HepG2 (cell line): ENCODE measurements around the gene ASCL2. TPM values are rescaled to one million over a fixed set of nuclear protein-coding genes. Genes with fewer than 3 reads are reported as not detected.

ENCODE experiments used
- ATAC-seq: fragments of 200-7000 bp; cut with Tn5 transposase; 3 replicates; pipeline ENCODE4 v1.9.1; 2020; ENCODE audit warnings: mild to moderate bottlenecking, moderate library complexity
- BruUV-seq: library from RNA; stranded (reverse); fragments of 400-500 nt; replicated peaks from 2 replicates; lab custom pipeline; 2021; lab: Mats Ljungman, UMichigan
- CTCF ChIA-PET: fragments of 300-600 bp; formaldehyde crosslinking; extraction: SDS; loops from one replicate; lab custom pipeline; 2021; ENCODE audit warnings: low total read pairs, inconsistent platforms, low intra/inter-chr PET ratio; lab: Yijun Ruan, JAX
- POLR2A ChIA-PET: fragments of 350-600 bp; sonication (Branson Sonifier 250); formaldehyde crosslinking; loops from one replicate; lab custom pipeline; 2020; ENCODE audit warnings: antibody characterized with exemption, inconsistent platforms; lab: Yijun Ruan, JAX
- DNase-seq: peaks from one replicate; pipeline ENCODE4 v3.0.0-alpha.2; 2015; ENCODE audit warnings: low spot score
- FAIRE-seq: peaks from 3 replicates; lab custom pipeline; 2011; peaks lifted over from hg19 to GRCh38; lab: Jason Lieb, UNC
- H2AFZ ChIP-seq: one replicate; pipeline ENCODE4 v1.6.1; 2011; ENCODE audit warnings: low read length, inconsistent platforms
- H3K27ac ChIP-seq: fragments of 300-600 bp; 3 replicates; pipeline ENCODE4 v1.8.0; 2011; ENCODE audit warnings: mixed run types, mild to moderate bottlenecking, mixed read lengths, low read length, inconsistent platforms; ENCODE audit not compliant: insufficient read depth; ENCODE audit errors: extremely low read length
- H3K27me3 ChIP-seq, 2 experiments: fragments of 200-600 bp in 1 of 2; 2 replicates in 1 of 2; 3 replicates in 1 of 2; pipeline versions ENCODE4 v1.6.0 to v1.8.0; 2011; ENCODE audit warnings: low read length in 2 of 2, mild to moderate bottlenecking in 2 of 2, moderate library complexity in 2 of 2, inconsistent platforms in 1 of 2; ENCODE audit not compliant: insufficient read depth in 2 of 2, control insufficient read depth in 1 of 2
- H3K36me3 ChIP-seq, 2 experiments: fragments of 200-600 bp in 1 of 2; replicated peaks in 1 of 2; 2 replicates in 1 of 2; 3 replicates in 1 of 2; pipeline versions ENCODE4 v1.5.1 to v1.8.0; 2011; ENCODE audit warnings: low read length in 2 of 2, inconsistent platforms in 1 of 2; ENCODE audit not compliant: insufficient read depth in 2 of 2, control insufficient read depth in 1 of 2
- H3K4me1 ChIP-seq: 2 replicates; pipeline ENCODE4 v1.5.1; 2012; ENCODE audit warnings: low read length, inconsistent platforms; ENCODE audit not compliant: insufficient read depth
- H3K4me2 ChIP-seq: 2 replicates; pipeline ENCODE4 v1.6.0; 2011; ENCODE audit warnings: low read depth, low read length, inconsistent platforms
- H3K4me3 ChIP-seq, 3 experiments: fragments of 200-600 bp in 1 of 3; sonication (generic), shearing (Covaris generic) in 1 of 3; replicated peaks in 1 of 3; 2 replicates each; pipeline ENCODE4 v1.5.1; 2011 to 2016; ENCODE audit warnings: low read length in 3 of 3, inconsistent platforms in 2 of 3, low read depth in 2 of 3, mild to moderate bottlenecking in 2 of 3, control low read depth in 1 of 3, mixed read lengths in 1 of 3; ENCODE audit not compliant: insufficient read depth in 1 of 3
- H3K79me2 ChIP-seq: one replicate; pipeline ENCODE4 v1.6.1; 2011; ENCODE audit warnings: low read length, inconsistent platforms; ENCODE audit not compliant: insufficient read depth
- H3K9ac ChIP-seq: 2 replicates; pipeline ENCODE4 v1.6.0; 2011; ENCODE audit warnings: mild to moderate bottlenecking, low read depth, low read length, inconsistent platforms; ENCODE audit not compliant: insufficient read depth
- H3K9me3 ChIP-seq: 2 replicates; pipeline ENCODE4 v1.5.1; 2012; ENCODE audit warnings: mild to moderate bottlenecking, low read length
- H4K20me1 ChIP-seq: 2 replicates; pipeline ENCODE4 v1.6.0; 2011; ENCODE audit warnings: inconsistent platforms, mild to moderate bottlenecking, low read length, moderate library complexity; ENCODE audit not compliant: insufficient read depth
- DRAP1 ChIP-seq: IDR thresholded peaks from 2 replicates; pipeline ENCODE4 v1.6.1; 2016; ENCODE audit warnings: missing genetic modification reagents, missing compliant biosample characterization
- GATA4 ChIP-seq: sonication (generic); IDR thresholded peaks from 2 replicates; pipeline ENCODE4 v1.6.1; 2016; ENCODE audit warnings: antibody characterized with exemption, low read depth, borderline replicate concordance
- SKIL ChIP-seq: sonication (generic); formaldehyde crosslinking; IDR thresholded peaks from 2 replicates; pipeline ENCODE4 v1.8.0; 2022; ENCODE audit warnings: missing genetic modification reagents, mild to moderate bottlenecking, moderate library complexity, borderline replicate concordance
- SOX13 ChIP-seq, 3 experiments: fragments of 450-650 bp in 1 of 3; sonication (generic) in 1 of 3; formaldehyde crosslinking in 1 of 3; IDR thresholded peaks in 2 of 3; conservative IDR thresholded peaks in 1 of 3; 2 replicates each; pipeline versions ENCODE4 v1.5.0 to v1.6.1; 2016 to 2020; ENCODE audit warnings: antibody characterized with exemption in 1 of 3, mild to moderate bottlenecking in 1 of 3, missing compliant biosample characterization in 1 of 3, missing genetic modification reagents in 1 of 3, moderate library complexity in 1 of 3
- THRA ChIP-seq: sonication (generic); formaldehyde crosslinking; IDR thresholded peaks from 2 replicates; pipeline ENCODE4 v1.4.0; 2020; ENCODE audit warnings: missing genetic modification reagents, borderline replicate concordance
- ZBTB3 ChIP-seq: sonication (generic); formaldehyde crosslinking; IDR thresholded peaks from 2 replicates; pipeline ENCODE4 v1.4.0; 2020; ENCODE audit warnings: low read depth, mild to moderate bottlenecking, moderate library complexity, missing genetic modification reagents, borderline replicate concordance
- ZNF282 ChIP-seq: fragments of 450-650 bp; IDR thresholded peaks from 2 replicates; pipeline ENCODE4 v1.6.1; 2018; ENCODE audit not compliant: partially characterized antibody
- WGBS: methylation state at CpG from one replicate; pipeline ENCODE4 v1.1.6; 2017; ENCODE audit warnings: low lambda C conversion rate; 5-methylcytosine and 5-hydroxymethylcytosine counted together
- in situ Hi-C: cut with HindIII; loops from 2 replicates; pipeline ENCODE4 v1.10.0; 2017; ENCODE audit warnings: low pct_unique_long_range_greater_than_20kb; ENCODE audit not compliant: extremely low pct_ligation_motif_present
- intact Hi-C: fragments of 100-400 bp; cut with micrococcal nuclease; formaldehyde crosslinking; loops from one replicate; pipeline ENCODE4 v1.10.0; 2022; ENCODE audit not compliant: unreplicated experiment
- polyA plus RNA-seq, 8 experiments: library from polyadenylated mRNA; depleted of rRNA in 3 of 8; stranded (reverse) in 7 of 8; unstranded in 1 of 8; fragments of >200 nt; fragmentation: Illumina TruSeq in 4 of 8; extraction: Trizol in 4 of 8; gene quantifications; 2 replicates each; pipeline versions ENCODE4 v1.2.1 to v1.2.3, GENCODE V29; 2011 to 2016; ENCODE audit warnings: low read depth in 4 of 8, missing spikeins in 1 of 8, mixed read lengths in 1 of 8; ENCODE audit not compliant: insufficient read depth in 1 of 8
- total RNA-seq, 5 experiments: library from RNA; depleted of rRNA; stranded (reverse); fragments of >200 nt; fragmentation: Illumina TruSeq; extraction: Trizol; gene quantifications; 2 replicates each; pipeline ENCODE4 v1.2.3, GENCODE V29; 2016; ENCODE audit warnings: low read depth in 1 of 5

The ASCL2 gene
- total and polyA plus RNA-seq, 2 of the 13 experiments (the other 11 are each of a cell fraction or from before 2014, with no cell fraction given) = 0.07 TPM; not detected in 1

GRCh38 chr11:2263724-2264360 is 6.5 kb downstream of the ASCL2 start (continued):
- TF ChIP-seq THRA = no peak
- no peak for TF ChIP-seq SKIL
- no peak for TF ChIP-seq SOX13 (IDR thresholded peaks at IDR 0.05)
- TF ChIP-seq SOX13 (CRISPR knock-in tag; conservative IDR thresholded peaks at IDR 0.05 in 1 of 2, IDR thresholded peaks at IDR 0.05 in 1 of 2) = no peak
- no peak for TF ChIP-seq DRAP1 (CRISPR knock-in tag)
- no peak for TF ChIP-seq GATA4

- no peak for ATAC-seq
- Histone ChIP-seq H3K9ac (no peak overlapping the region), H4K20me1 (no peaks in the 10 kb centered on the region), H3K4me1 (peaks cover 3% of the 10 kb centered on the region; the same call in 1 of the 2 replicates), H3K36me3 (no peaks in the 10 kb centered on the region), H3K27ac (no peak overlapping the region), H3K9me3 (no peaks in the 10 kb centered on the region), H3K4me3 (no peak overlapping the region)
- POLR2A ChIA-PET = no interaction called here
- intact Hi-C loops = loop anchor here (10.0 kb wide), 1 partner anchor 48 kb away; no protein-coding TSS in a partner anchor
- TF ChIP-seq ZNF282 (no peak), ZBTB3 (CRISPR knock-in tag) (no peak)
- TF ChIP-seq, all 625 proteins: peak for 0
- BruUV-seq = no TSS peak
- in situ Hi-C loops = no loop called here
- DNase-seq (no peak), FAIRE-seq (no peak)
- no peak overlapping the region for H2AFZ ChIP-seq
- H3K4me2 ChIP-seq = no peak overlapping the region
- H3K79me2 ChIP-seq = no peaks in the 10 kb centered on the region
- CTCF ChIA-PET = no interaction called here
- peaks cover 7 to 73% of the 10 kb centered on the region in 2 experiments; a peak in 4 of 5 replicates for H3K27me3 ChIP-seq
- WGBS = 3% methylated on average over 8 of the region's 10 CpGs
These were observed 7.3 kb downstream of the ASCL2 start for GRCh38 chr11:2263071-2263565.
